Kidney capillary endothelial cell (primary cell): Measurements from ENCODE around the gene S100PBP.

ENCODE experiments used
- DNase-seq: peaks from one replicate; pipeline ENCODE4 v3.0.0-alpha.2; 2018; ENCODE audit warnings: low spot score

The S100PBP gene

DNA sequence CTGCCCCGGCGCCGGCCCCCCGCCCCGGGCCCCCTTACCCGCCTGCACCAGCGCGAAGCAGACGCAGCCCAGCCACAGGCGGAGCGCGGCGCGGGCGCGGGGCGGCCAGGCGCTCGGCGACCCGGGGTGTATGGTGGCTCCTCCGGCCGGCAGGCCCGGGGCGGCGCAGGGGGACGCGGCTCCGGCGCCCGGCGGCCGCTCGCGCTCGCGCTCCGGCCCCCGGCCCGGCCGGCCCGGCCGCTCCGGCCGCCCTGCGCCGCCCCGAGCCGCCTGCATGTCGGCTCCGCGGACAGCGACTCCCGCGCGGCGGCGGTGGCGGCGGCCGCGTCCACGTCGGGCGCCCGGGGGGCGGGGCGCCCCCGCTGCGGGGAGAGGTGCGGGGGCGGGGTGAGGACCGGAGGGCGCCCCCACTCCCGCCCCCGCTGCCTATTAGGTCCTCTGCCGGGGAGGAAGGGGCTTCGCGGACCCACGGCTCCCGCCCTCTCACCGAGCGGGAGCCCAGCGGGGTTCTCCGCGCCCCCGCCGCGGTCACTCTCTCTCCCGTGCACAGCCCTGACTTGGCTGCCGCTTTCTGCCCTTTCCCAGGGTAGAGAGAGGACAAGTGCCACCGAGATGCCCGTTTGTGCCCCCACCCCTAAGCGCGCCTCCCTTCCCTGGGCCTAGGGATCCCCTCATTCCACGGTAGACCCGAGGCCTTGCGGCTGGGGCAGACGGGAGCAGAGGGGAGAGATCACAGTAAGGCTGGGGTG, 53.3 kb downstream of the S100PBP start, which contains the start of gene FNDC5:
Gene FNDC5 (minus strand): TSS at position 298 of the 749 bp plus-strand sequence.
- DNase-seq = no peak

DNA sequence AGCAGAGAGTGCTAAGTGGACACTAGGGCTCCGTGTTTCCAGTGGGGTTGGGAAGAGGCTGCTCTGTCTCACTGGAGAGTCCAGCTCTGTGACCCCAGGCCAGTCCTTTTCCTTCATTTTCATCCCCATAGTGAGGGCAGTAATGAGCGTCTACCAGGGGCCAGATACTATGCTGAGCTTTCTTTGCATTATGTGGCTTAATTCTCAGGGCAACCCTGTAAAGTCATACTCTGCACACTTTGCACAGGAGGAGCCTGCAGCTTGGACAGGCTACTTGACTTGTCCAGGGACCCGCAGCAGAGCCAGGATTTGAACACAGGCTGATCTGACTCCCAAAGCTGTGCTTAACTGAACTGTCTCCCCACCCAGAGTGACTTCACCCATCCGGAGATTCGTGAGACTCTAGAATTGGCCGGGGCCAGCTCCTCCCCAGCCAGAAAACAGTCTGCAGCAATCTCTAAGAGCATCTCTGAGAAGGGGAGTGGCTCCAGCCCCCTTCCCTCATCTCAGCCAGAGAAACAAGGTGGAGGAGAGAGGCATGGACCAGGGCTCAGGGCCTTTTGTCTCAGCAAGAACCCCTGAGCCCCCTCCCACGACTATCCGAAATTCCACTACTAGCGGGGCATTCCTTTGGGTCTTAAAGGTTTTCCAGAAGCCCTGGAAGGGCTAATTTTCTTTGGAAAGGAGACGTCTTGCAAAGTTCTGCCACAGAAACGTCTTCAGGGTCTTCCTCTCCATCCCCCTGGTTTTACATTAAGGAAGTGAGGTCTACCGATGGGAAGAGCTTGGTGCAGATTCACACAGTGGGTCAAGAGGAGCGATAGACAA, 54.1 kb downstream of the S100PBP start:
- DNase-seq = no peak

DNA sequence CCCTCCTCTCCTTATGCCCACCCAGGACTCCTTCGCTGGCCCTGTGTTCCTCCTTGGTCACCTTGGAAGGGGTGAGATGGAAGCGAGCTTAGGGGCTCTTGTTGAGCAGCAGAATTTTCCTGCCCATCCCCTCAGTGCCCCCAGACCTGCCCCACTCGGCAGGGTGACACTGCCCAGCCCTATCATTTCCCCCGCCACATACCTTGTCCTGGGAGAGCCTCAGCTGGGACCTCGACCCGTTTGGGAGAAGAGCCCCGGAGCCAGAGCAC, 54.7 kb downstream of the S100PBP start:
- no peak for DNase-seq

DNA sequence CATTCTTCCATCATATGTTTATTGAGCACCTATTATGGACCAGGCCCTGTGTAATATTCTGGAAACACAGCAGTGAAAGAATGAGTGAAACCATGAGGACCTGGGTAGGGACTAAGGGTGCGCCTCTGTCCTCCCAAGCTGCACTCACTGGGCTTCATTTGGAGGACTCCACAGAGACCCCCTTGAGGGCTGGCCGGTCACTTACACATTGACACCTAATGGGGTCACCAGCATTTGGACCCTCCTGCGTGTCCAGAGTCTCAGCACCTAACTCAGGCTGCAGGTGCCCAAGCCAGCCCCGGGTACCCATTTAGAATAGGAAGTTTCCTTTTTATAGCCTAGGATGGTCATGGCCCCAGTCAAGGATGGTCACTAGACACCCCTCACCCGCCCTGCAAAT, 56.0 kb downstream of the S100PBP start:
- no peak for DNase-seq

DNA sequence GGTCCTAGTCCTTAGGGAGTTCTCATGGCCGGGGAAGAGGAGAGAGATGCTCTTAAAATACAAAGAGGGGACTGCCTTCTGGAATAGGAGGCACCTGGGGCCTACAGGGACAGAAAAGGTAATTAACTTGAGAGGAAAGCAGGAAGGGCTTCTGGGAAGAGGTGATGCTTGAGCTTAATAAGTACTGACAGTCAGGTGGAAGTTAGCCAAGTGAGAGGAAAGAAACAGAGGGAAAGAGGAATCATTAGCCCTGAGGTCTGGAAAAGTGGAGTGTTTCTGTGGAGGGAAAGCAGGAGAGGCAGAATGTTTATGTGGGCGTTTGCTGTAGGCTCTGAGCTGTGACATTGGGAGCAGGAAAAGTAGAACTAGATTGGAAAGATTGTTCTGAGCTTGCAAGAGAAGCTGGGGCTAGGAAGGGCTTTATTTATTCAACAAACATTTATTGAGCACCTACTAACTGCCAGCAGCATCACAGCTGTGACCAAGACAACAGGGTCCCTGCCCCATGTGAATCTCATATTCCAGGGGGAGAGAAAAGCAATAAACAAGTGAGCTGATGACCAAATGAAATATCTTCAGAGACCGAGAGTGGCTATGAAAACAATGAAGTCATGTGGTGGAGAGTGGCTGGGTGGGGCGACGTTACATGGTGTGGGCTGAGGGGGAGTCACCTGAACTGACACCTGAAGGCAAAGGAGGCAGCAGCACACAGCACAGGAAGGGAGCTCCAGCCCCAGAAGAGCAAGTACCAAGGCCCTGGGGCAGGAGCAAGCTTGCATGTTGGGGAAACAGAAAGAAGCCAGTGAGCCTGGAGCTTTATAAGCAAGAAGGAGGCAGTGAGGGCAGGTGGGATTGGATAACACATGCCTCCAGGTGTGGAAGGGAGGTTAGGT, 57.7 kb downstream of the S100PBP start:
- DNase-seq = no peak

DNA sequence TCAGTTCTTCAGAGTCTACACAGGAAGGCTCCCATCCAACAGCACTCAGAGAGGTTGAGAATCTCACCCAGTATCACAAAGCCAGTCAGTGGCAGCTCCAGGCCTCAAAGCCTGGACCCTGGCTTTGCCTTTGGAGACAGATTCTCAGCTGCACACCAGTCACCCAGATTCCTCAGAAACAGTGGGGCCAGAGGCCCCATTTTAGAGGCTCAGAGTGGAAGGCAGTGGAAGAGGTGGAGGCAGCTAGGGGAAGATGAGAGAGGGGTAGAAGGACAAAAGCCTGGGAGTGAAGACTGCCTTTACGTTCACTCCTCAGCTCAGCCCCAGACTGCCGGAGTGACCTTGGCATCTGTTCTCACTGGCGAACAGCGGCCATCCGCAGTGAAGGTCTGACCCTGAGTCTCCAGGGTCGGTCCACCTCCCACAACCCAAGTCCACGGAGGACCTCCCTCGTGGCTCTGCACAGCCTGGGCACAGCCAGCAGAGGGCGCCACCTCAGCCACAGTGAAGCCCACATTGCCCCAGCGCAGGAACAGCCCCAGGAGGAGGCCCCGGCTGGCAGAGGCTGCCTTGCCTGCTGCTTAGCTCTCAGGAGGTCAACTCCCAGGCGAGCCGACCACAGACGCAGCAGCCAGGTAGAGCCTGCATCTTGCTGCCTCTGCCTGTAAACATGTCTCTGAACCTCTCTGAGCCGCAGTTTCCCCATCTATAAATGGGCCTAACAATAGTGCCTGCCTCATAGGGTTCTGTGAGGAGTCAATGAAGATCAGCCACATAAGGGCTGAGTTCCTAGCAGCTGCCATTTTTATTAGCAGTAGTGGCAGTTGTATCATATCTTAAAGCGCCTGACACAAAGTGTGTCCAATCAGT, 59.1 kb downstream of the S100PBP start:
- DNase-seq = peak; percentile 45

DNA sequence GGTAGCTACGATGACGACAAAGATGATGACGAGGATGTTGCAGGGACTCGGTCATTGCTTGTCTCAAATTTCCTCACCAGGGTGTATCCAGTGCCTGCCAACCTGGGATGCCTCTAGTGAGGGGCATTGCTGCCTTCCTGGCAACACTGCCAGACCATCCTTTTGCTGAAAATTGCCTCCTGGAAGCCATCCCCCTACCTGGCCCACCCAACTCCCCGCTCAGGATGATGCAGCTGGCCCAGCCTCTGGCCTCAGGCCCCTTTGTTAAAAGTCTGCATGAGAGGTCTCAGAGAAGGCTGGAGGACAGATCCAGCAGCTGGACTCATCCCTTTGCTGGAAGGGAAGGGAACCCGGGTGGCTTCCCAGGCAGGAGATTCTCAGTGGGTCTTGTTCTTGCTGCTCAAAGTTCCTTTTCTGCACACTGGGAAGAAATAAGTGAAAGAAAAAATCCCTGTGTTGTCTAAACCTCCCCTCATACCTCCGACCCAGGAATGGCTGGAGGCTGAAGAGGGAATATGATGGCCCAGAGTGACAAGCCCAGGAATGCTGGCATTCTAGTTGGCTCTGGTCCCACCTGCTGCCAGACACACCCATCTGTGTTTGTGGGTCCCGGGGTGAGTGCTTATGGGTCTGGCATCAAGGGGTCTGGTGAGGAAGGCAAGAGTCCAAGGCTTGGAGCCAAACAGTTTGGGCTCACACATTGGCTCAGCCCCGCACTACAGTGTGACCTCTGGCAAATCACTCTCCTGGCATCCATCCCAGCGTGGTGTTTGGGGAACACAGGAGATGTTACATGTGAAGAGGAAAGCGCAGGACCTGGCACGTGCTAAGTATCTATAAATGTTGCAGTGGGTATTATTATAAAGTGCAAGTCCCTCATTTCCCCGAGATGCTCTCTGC, 60.0 kb downstream of the S100PBP start:
- no peak for DNase-seq

DNA sequence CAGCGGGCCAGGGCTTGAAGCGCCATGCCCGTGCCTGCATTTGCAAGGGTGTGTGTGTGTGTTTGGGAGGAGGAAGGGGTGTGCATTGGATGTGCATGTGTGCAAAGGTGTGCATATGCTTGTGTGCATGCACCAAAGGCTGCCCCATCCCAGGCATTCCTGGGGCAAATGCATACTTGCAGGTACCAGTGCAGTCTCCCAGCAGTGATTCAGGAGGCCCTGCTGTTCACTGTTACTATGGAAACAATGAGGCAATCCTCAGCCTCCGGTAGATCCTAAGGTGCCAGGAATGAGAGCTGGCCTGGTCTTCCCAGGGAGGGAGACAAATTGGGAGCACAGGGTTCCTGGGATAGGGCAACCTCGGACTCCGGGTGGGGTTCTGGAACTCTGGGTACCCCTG, 60.7 kb downstream of the S100PBP start:
- no peak for DNase-seq

GRCh38 chr1:32878637-32879041, 61.2 kb downstream of the S100PBP start:
- no peak for DNase-seq

- no peak for DNase-seq
These were observed 63.8 kb downstream of the S100PBP start for GRCh38 chr1:32881291-32881690.

GRCh38 chr1:32881871-32882850, 64.7 kb downstream of the S100PBP start:
- DNase-seq = no peak

- no peak for DNase-seq
These were observed 66.0 kb downstream of the S100PBP start for GRCh38 chr1:32883338-32884031.

DNA sequence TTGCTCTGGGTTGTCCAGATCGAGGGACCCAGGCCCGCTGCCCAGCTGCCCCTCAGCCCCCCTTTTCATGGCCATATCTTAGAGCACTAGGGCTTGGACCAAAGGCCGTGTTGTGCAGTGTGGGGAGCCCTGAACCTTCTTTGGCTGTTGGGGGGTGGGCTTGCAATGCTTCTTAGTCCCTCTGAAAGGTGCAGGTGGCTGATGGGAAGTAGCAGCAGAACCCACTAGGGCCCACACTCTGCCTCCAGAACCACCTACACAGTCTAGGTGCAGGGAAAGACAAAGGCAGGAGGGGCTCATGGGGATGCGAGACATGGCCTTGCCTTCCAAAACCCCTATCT, 66.5 kb downstream of the S100PBP start:
- no peak for DNase-seq

DNA sequence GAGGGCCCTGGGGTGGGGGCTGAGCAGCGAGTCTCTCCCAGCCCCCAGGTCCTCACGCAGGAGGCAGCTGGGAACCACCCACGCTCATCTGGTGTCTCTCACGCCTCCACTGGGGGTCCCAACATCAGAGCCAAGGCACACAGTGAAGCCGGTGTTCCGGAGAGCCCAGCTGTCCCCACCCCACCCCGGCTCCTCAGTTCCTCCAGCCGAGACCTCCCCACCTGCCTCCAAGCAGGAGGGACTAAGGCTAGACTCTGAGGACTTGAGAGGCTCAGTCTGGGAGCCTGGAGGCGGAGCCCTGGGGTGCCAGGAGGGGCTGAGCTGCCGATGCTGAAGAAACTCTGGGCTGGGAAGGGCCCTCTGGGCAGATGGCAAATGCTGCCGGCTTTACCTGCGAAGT, 67.3 kb downstream of the S100PBP start:
- no peak for DNase-seq

DNA sequence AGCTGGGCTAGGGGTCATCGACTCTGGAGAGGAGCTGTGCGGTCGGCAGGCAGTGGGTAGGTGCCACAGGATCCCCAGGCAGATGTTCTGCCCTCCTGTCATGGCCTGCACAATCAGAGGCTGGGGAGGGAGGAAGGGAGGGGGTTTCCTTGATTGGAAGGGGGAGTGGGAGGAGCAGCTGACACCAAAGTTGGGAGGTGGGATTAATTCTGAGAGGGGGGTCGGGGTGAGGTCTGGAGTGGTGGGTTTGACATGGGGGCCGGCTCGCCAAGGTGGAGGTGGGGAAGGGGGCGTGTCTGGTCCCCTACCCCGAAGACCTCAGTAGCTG, 68.2 kb downstream of the S100PBP start:
- no peak for DNase-seq

GRCh38 chr1:32886004-32886827, 68.8 kb downstream of the S100PBP start, which contains the start of gene HPCA:
HPCA (plus strand) TSS chr1:32886491; CDS start chr1:32888899, 2,408 bp downstream.
- DNase-seq = peak; percentile 60

DNA sequence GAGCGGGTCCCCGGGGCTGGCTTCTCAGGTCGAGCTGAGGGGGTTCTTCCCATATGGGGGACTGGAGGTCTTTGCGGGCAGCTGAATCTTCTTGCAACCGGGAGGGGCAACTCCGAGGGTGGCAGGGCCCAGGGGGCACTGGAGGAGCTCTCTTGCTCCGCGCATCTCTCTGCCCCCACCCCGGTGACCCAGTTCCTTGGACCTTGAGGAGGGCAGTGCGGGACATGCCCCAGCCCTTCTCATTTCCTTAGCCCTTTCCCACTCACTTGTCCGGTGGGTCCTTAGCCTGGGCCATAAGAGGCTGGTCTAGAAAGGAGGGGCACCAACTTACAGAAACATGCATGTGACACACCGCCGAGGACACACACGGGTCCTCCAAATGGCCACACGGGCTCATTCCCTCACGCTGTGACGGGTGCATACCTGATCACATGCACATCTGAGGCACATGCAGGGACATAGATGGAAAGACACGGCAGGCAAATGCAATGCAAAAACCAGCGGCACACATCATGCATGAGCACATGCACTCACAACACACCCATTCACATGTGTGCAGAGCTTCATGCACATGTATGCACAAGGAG, 69.5 kb downstream of the S100PBP start:
- DNase-seq = no peak

- no peak for DNase-seq
These were observed 70.2 kb downstream of the S100PBP start for GRCh38 chr1:32887623-32888022.
